Glomerular visceral epithelial cell (primary cell): ENCODE measurements around the gene HLCS.
A peak's percentile ranks its signal among the peaks of the same experiment; 100 is the strongest.

Experiments
- DNase-seq: peaks from one replicate; pipeline ENCODE4 v3.0.0-alpha.2; 2016; ENCODE audit errors: extremely low spot score

Gene HLCS

DNA sequence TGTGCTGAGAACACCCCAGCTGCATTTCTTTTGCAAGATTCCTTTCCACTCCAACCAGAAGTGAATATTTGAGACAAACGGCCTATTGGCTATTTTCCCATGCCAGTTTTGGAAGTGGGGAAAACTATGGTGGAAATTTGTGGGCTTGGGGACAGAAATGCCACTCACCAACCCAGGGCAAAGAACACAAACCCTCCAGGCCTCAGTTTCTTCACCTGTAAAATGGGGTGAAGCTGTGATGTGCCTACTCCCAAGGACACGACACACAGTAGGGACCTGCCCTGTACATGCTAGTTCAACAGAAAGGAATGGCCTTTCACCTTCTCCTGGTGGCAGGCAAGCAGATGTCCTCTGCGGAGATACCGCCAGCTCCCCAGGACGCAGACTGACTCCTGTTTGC lies 221.0 kb downstream of the HLCS start:
- no peak for DNase-seq

GRCh38 chr21:36744560-36745231 lies 221.8 kb downstream of the HLCS start:
- no peak for DNase-seq

DNA sequence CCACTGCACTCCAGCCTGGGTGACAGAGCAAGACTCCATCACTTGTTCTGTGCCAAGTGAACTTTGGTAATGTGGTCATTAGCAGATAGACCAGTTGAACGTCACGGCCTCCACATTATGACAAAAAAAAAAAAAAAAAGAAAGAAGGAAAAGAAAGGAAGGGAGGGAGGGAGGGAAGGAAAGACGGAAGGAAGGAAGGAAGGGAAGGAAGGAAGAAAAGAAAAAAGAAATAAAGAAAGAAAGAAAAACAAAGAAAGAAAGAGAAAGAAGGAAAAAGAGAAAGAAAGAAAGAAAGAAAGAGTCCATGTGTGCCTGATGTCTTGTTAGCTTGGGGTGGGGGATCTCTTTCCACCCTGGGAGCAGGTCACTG lies 222.3 kb downstream of the HLCS start:
- no peak for DNase-seq

DNA sequence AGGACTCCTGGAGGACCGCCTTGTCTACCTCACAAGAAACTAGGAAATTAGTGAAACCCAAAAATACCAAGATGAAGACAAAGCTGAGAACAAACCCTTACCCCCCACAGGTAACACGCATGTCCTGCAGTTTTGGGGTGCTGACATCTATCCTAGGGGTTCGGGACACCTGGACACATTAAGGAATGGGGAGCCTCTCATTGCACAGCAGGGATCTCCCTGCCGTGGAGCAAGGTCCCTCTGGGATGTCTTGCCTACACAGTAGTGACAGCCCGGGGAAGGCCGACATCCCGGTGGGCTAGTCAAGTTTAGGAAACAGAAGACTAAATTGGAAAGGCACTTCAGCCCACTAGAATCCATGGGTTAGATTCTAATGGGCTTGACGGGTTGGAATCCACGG lies 223.0 kb downstream of the HLCS start:
- no peak for DNase-seq

DNA sequence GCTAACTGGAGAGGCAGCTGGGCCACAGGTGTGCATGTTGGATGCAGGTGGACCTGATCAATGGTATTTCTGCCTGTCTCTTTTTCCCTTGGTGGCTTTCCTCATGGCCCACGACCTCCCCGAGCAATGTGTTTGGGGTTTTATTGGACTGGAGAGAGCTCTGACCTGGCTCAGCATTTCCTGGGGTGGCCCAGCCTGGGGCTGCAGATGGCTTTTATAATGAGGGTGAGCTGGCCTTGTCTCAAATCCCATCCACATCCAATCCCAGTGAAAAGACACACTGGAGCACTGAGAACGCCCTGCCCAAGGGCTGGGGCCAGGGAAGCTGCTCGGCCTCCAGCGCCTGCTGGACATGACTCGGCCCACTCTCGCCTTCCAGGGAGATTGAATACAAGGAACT lies 223.5 kb downstream of the HLCS start:
- no peak for DNase-seq

DNA sequence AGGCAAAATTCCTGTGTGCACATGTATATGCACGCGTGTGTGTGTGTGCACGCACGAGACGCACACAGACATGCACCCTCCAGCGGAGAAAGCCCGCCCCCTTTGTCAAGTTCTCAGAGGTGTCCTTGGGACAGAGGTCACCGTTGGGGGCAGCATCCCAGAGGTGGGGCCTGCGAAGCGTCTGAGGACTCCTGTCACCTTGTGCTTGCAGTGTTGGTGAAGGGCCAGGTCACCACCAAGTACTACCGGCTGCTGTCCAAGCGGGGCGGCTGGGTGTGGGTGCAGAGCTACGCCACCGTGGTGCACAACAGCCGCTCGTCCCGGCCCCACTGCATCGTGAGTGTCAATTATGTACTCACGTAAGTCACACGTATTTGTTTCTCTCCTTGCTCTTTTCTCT lies 225.0 kb downstream of the HLCS start:
- DNase-seq, result no peak

DNA sequence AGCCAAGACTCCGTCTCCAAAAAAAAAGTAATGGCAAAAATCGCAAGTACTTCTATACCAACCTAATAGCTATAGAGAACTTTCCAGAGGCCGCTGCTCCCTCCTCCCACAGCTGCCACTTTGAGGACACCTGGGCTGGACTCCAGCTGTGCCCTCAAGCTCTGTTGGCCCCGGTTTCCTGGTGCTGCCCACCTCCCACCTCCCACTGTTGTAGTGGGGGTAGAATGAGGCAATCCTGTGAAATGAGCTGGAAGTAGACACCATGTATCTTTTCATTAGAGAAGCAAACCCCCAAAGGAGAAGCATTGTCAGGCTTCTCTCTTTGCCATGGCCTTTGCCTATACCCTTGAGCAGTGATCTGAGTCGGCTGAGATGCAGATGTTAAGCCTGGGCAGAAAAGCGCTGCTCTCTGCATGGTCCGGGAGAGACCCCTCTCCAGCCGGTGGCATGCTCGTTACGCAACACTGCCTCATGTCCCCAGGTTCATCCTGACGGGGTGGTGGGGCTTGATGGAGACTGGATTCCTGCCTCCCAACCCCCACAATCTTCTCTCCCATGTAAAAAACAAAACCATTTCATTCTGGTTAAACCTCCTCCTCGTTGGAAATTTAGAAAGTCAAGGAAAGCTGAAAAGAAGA lies 227.9 kb downstream of the HLCS start:
- no peak for DNase-seq

- peak; percentile 23 for DNase-seq
These were observed 230.6 kb downstream of the HLCS start for GRCh38 chr21:36735724-36736320.

- no peak for DNase-seq
These were observed 231.3 kb downstream of the HLCS start for GRCh38 chr21:36735201-36735515.

DNA sequence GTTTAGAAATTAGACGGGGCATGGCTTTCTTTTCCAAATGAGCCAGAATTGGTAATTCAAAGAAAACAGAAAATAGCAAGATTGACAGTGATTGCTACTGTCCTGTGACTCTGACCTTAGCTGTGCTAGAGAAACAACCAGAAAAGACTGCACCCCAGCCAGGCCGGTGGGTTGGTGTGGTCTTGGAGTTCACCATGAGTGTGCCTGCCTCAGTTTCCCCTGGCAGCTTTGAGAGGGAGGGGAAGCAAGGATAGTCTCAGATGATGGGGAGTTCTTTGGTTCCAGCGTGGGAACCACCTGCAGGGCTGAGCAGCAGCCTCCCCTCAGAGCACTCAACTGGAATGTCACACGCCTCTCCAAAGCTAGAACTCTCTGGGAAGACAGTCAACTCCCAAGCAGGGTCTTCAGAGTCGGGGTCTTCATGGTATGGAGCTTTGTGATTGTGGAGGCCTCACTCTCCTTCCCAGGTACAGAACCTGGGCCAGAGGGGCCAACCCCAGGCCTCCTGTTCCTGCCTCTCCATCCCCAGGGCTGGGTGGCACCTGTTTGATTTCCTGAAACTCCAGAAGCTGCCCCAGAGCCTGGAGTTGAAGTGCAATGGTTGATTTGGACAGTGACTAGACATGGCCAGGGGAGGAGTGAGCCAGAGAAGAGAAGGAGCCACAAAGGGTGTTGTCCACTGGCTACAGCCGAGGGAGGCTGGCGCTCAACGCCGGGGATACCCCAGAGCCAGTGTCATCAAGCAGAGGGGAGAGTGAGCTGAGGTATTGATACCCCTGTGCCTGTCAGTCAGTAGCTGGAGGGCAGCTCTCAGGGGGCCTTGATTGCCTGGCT lies 231.9 kb downstream of the HLCS start:
- DNase-seq, result no peak

- no peak for DNase-seq
These were observed 232.6 kb downstream of the HLCS start for GRCh38 chr21:36733857-36734256.

DNA sequence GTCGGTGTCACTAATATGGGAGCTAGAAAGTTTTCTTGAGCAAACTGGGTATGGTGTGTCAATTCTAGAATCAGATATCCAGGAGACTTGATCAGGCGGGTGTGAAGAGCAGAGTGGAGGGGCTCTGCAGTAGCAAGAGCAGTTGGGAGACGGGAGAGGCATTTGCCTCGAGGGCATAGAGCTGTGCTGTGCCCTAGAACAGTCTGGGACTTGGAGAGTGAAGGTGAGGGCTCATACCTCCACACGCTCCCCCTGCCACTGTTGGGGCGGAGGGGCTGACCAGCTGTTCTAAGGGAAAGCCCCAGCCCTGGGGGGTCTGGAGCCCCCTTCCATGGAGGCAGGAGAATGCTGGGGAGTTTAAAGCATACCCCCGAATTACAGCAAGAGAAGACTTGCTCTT lies 233.7 kb downstream of the HLCS start:
- no peak for DNase-seq

GRCh38 chr21:36732217-36732616 lies 234.3 kb downstream of the HLCS start:
- DNase-seq, result no peak

DNA sequence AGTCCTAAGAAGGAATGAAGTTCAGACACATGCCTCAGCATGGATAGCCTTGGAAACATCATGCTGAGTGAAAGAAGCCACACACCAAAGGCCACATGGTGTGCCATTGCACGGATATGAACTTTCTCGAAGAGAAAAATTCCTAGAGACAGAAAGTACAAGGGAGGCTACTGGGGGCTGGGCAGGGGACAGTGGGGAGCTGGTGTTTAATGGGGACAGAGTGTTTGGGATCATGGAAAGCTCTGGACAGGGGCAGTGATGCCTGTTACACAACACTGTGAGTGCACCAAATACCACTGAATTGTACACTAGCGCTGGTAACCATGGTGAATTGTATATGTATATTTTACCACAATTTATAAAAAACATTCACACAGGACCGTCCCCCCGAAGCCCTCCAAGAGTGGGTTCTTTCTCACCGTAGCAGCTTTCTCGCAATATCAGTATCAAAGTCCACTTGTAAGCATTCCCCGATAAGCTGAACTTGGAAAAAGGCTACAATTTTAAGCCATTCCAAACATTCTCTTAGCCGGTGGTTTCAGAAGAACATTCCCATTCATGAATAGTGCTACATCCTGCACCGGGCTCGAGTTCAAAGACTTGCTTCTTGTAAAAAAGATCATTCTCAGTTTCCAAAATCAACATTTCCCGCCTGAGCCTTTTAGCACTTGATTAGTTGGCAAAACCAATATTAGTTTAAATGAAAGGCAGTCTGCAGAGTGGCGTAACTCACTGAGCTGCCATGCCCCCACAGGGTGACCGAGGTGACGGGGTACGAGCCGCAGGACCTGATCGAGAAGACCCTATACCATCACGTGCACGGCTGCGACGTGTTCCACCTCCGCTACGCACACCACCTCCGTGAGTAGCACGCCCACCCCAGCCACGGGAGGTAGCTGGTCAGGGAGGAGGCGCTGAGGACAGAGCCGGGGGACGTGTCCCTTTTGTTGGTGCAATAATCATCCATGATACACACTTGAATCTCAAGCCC lies 235.9 kb downstream of the HLCS start:
- DNase-seq, result no peak

DNA sequence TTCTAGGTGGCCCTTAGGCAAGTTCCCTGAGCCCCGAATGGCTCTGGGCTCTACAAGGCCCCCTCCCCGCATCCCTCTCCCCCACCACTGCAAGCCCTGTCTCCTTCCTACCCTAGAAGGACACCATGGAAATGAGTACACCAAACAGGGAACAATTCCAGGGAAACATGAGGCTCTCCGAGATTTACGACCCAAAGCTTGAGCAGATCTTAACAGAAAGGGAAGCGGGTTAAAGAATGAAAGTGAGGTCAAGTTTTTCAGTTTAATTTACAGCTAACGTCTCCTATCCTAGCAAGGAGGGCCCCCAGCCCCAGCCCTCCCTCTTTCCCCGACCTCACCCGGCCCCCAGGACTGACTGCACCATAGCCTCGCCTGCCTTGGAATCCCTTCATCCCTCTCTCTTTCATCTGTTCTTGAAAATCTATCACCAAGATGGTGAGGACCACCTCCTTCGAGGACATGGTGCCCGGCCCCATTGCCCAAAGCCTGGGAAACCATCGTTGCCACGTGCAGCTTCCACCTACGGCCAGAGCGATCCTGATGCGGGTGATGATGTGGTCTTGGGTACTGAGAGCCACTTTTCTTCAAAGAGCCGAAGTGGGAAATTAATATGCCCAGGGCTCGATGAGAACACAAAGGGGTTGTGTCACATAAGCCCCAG lies 237.0 kb downstream of the HLCS start:
- no peak for DNase-seq

DNA sequence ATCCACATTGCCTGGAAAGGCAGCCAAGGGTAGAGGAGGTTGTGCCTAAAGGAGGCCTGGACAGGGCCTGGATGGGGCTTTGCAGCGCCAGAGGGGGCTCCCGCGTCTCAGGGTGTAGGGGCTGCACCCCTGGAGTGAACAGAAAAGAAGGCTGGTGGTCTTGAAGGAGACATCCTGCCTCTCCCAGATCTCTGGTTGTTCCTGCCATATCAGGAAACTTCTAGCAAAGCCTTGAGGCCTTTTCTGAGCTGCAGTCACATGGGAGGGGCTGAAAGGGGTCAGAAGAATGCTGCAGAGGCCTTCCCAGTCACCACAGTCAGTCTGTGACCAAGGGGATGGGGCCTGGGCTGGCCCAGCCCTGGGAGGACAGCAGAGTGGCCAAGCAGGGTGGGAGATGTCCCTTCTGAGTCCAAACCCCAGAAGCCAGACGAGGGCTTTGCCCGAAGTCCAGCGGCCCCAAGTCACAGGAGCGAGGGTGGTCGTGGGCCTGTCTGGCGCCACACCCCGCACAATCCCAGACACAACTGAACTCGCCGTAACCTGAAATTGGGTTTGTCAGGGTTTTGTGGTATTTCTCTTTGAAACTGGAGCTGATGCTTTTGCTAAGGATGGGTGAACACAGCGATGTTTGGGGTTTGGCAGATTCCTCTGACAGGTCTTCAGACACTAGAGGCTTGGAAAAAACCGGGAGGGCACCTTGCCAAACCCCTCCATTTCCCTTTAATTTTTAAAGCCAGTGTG lies 237.9 kb downstream of the HLCS start:
- DNase-seq, result peak; percentile 91

DNA sequence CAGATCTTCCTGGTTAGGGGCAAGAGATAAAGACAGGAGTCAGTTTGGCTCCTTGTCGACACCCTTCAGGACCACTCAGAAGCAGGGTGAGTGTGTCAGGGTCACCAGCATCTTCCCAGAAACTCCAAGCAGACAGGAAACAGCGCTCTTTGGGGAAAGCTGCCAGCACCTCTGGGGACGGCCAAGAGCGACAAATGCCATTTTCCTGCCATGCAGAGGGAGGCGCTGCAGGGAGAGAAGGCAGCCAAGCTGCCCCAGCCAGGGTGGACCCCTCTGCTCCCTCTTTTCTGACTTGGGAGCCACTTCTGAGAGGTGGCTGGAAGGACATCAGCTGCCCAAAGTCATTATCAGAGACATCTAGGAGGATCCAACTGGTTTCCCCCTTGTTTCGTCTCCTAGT lies 238.6 kb downstream of the HLCS start:
- no peak for DNase-seq

DNA sequence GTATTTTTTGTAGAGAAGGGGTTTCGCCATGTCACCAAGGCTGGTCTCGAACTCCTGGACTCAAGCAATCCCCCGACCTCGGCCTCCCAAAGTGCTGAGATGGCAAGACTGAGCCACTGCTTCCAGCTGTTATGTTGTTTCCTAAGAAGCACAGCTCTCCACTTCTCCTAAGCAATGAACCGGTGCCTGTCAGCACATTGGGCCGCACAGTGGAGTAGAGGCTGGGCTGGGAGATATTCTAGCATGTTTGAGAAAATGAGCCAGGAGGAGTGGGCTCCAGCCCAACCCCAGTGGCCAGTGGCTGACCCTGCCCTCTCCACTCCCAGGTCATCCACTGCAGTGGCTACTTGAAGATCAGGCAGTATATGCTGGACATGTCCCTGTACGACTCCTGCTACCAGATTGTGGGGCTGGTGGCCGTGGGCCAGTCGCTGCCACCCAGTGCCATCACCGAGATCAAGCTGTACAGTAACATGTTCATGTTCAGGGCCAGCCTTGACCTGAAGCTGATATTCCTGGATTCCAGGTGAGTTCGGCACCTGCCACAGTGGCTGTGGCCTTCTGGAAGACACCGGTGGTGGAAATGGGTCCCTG lies 240.6 kb downstream of the HLCS start:
- DNase-seq, result no peak

DNA sequence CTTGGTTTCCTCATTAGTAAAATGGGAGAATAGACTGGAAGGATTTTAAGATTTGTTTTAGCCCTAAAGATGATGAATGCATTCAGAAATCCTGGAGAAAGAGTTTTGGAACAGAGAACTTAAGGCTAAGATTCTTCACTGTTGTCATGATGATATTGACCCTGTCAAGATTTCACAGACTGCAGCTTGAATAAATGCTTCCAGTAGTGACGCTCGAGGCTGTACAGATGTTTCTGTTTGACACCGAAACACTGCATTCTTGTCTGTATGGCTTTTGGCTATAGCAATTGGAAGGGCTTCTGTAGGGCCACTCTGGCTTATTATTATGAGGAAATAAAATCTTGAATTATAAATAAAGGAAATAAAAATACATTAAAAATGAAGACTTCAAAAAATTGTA lies 241.8 kb downstream of the HLCS start:
- DNase-seq, result no peak

- no peak for DNase-seq
These were observed 243.0 kb downstream of the HLCS start for GRCh38 chr21:36723371-36723881.
